Heart right ventricle (tissue), 16 donors: ENCODE data around the gene LCMT1. TPM values are rescaled to one million over a fixed set of nuclear protein-coding genes. Genes with fewer than 3 reads are reported as not detected.
A peak's percentile ranks its signal among the peaks of the same experiment; 100 is the strongest.
"Not testable (repeated sequence)": the region's sequence is repeated elsewhere in the genome, so short reads cannot be mapped to it uniquely, and the experiment has no call there.

Source experiments
- ATAC-seq, 8 donors: fragments of 200-7000 bp; cut with Tn5 transposase; one replicate each; pipeline ENCODE4 v1.9.1; 2020; ENCODE audit warnings: mild to moderate bottlenecking in 8 of 8, moderate library complexity in 8 of 8, moderate number of reproducible peaks in 1 of 8
- DNase-seq, 2 donors: peaks; one replicate each; pipeline ENCODE4 v3.0.0-alpha.2; 2020
- H3K27ac ChIP-seq, 10 donors: fragments of 200-600 bp; sonication (generic) in 2 of 10; one replicate each; pipeline versions ENCODE4 v1.5.0 to v1.8.0; 2020 to 2022; ENCODE audit warnings: mild to moderate bottlenecking in 3 of 10
- H3K27me3 ChIP-seq, 7 donors: fragments of 200-600 bp; one replicate each; pipeline ENCODE4 v1.8.0; 2021 to 2022; ENCODE audit warnings: mild to moderate bottlenecking in 2 of 7
- H3K36me3 ChIP-seq, 9 donors: fragments of 200-600 bp; sonication (generic) in 1 of 9; one replicate each; pipeline versions ENCODE4 v1.5.0 to v1.8.0; 2020 to 2022; ENCODE audit warnings: mild to moderate bottlenecking in 2 of 9
- H3K4me1 ChIP-seq, 9 donors: fragments of 200-600 bp; sonication (generic) in 1 of 9; one replicate each; pipeline versions ENCODE4 v1.5.0 to v1.8.0; 2020 to 2022; ENCODE audit warnings: mild to moderate bottlenecking in 4 of 9
- H3K4me3 ChIP-seq, 10 donors: fragments of 200-600 bp; sonication (generic) in 2 of 10; one replicate each; pipeline versions ENCODE4 v1.5.0 to v1.8.0; 2020 to 2022; ENCODE audit warnings: mild to moderate bottlenecking in 7 of 10, moderate library complexity in 2 of 10
- H3K9me3 ChIP-seq, 11 donors: fragments of 200-600 bp in 10 of 11; sonication (generic) in 2 of 11; one replicate each; pipeline versions ENCODE4 v1.5.0 to v1.8.0; 2013 to 2022; ENCODE audit warnings: mild to moderate bottlenecking in 2 of 11, control low read depth in 1 of 11, moderate library complexity in 1 of 11
- CTCF ChIP-seq, 9 donors: fragments of 200-600 bp; sonication (generic) in 2 of 9; IDR thresholded peaks; one replicate each; pipeline versions ENCODE4 v1.5.0 to v1.8.0; 2021 to 2022; ENCODE audit warnings: antibody characterized with exemption in 9 of 9, mild to moderate bottlenecking in 5 of 9, moderate library complexity in 1 of 9
- WGBS, 2 donors: extraction: QIAGEN DNeasy Blood & Tissue Kit; methylation state at CpG; one replicate each; pipeline ENCODE4 v1.1.7; 2013; ENCODE audit warnings: inconsistent platforms in 1 of 2; 5-methylcytosine and 5-hydroxymethylcytosine counted together
- intact Hi-C, 10 donors: fragments of 100-400 bp; cut with DNase I; formaldehyde crosslinking; loops; one replicate each; pipeline versions ENCODE4 v1.11.1 to v1.14.2; 2022
- polyA plus RNA-seq, 2 donors: library from polyadenylated mRNA; stranded (reverse); fragments of 200-250 nt; gene quantifications; one replicate each; pipeline ENCODE4 v1.2.3, GENCODE V29; 2013
- total RNA-seq, 10 donors: library from RNA; stranded (reverse); fragmentation: NEBNext Ultra II Directional in 3 of 10; extraction: Animal tissue kit (Norgen Biotek cat#: 25700) in 3 of 10; gene quantifications; one replicate each; pipeline versions ENCODE4 v1.2.1 to v1.2.4, GENCODE V29; 2021 to 2023
- donor health status: Arrhythmogenic right ventricular cardiomyopathy.
- donor health status: ischemic (EF 13 %, LVEDD 7.1; RV severe dilation, severe dysfunction).
- donor health status: healthy with polysubstance abuse.
- donor health status: DM: no; HTN: yes; CAD: no.
- donor health status: DM: no; HTN: no; CAD: no.
- donor health status: ischemic (EF 25% LVEDD 6.9; RV normal size, moderate dysfunction).
- donor health status: ischemic (EF 25% LVEDD 5.7; RV mildly dilated, moderate dysfunction).
- donor health status: healthy.
- donor health status: DM: yes; HTN: yes; CAD: no.
- donor health status: Ischemic cardiomyopathy.
- donor health status: ischemic (EF 35%, LVEDD 5.7; RV mildly dilated, moderate dysfunction).
- donor health status: nonischemic (EF 11% LVEDD 7.7; RV severe dilation, severe dysfunction).
- donor health status: DM: yes; HTN: yes; CAD: no.
- donor health status: PGD.
- donor health status: ischemic (EF 29% LVEDD 5.4; RV normal size, mild dysfunction).
- donor health status: nonischemic (EF 23%, LVEDD 6.1; RV moderate dilation, normal function).

The LCMT1 gene
- total and polyA plus RNA-seq, 12 donors, result 36.2 to 49.1 (median 44.2) TPM

- ATAC-seq (no peak), DNase-seq (no peak)
- WGBS, 2 donors, result 71 to 73% methylated on average over 3 of the region's 3 CpGs
- TF ChIP-seq CTCF (IDR thresholded peaks at IDR 0.05), result no peak
- H3K9me3 ChIP-seq, result no peaks in the 10 kb centered on the region
- H3K4me1 ChIP-seq, result peaks cover 0 to 29% (median 0%) of the 10 kb centered on the region in 9 donors
- H3K36me3 ChIP-seq, result peaks cover 0 to 40% (median 2%) of the 10 kb centered on the region in 9 donors
- intact Hi-C loops, result loop anchor here in 2 of 10 donors (10.0 kb wide), 1 partner anchor 100 kb away; no protein-coding TSS in a partner anchor
- no peak overlapping the region for H3K27ac ChIP-seq
- no peak overlapping the region for H3K4me3 ChIP-seq
- no peaks in the 10 kb centered on the region for H3K27me3 ChIP-seq
These were observed 13.0 kb downstream of the LCMT1 start for GRCh38 chr16:25124503-25124902.

- peaks cover 0 to 26% (median 0%) of the 10 kb centered on the region in 9 donors for H3K4me1 ChIP-seq
- not testable (repeated sequence) for H3K27me3 ChIP-seq, H3K27ac ChIP-seq, H3K4me3 ChIP-seq, H3K9me3 ChIP-seq, DNase-seq
- intact Hi-C loops, result loop anchor here in 8 of 10 donors (1.0 to 10.0 kb wide), 8 partner anchors 71 to 101 kb away; no protein-coding TSS in a partner anchor
- 82 to 85% methylated on average over 13 of the region's 13 CpGs for WGBS, 2 donors
- H3K36me3 ChIP-seq, result peaks cover 0 to 56% (median 7%) of the 10 kb centered on the region in 9 donors
- ATAC-seq, result peak in 7 of 8 donors; percentile 21 to 83 (median 42)
These were observed 14.6 kb downstream of the LCMT1 start for GRCh38 chr16:25126086-25126666.

GRCh38 chr16:25126820-25127232 is 15.3 kb downstream of the LCMT1 start:
- H3K36me3 ChIP-seq, result peaks cover 0 to 63% (median 7%) of the 10 kb centered on the region in 9 donors
- peak in 2 of 8 donors; percentile 29 to 37 for ATAC-seq

GRCh38 chr16:25132751-25133150 is 21.2 kb downstream of the LCMT1 start:
- 95 to 96% methylated on average over 5 of the region's 5 CpGs for WGBS, 2 donors
- H3K27me3 ChIP-seq, H3K4me3 ChIP-seq, intact Hi-C loops, ATAC-seq, H3K9me3 ChIP-seq, DNase-seq, H3K4me1 ChIP-seq, H3K27ac ChIP-seq: not testable (repeated sequence)
- peaks cover 0 to 99% (median 46%) of the 10 kb centered on the region in 9 donors for H3K36me3 ChIP-seq

More at GRCh38 chr16:25126820-25127232, 15.3 kb downstream of the LCMT1 start:
- Histone ChIP-seq H3K4me1 (peaks cover 0 to 19% (median 0%) of the 10 kb centered on the region in 9 donors), H3K9me3 (no peaks in the 10 kb centered on the region), H3K27ac (no peak overlapping the region), H3K4me3 (no peak overlapping the region), H3K27me3 (no peaks in the 10 kb centered on the region)
- WGBS, 2 donors, result 45 to 46% methylated on average over 4 of the region's 4 CpGs
- TF ChIP-seq CTCF (IDR thresholded peaks at IDR 0.05), result peak in 7 of 9 donors; percentile 25 to 61 (median 40)
- no peak for DNase-seq
- intact Hi-C loops, result loop anchor here in 8 of 10 donors (1.0 to 10.0 kb wide), 8 partner anchors 72 to 100 kb away; no protein-coding TSS in a partner anchor

- Histone ChIP-seq H3K4me3 (no peak overlapping the region), H3K27ac (no peak overlapping the region), H3K27me3 (no peaks in the 10 kb centered on the region), H3K36me3 (peaks cover 0 to 100% (median 50%) of the 10 kb centered on the region in 9 donors), H3K4me1 (peaks cover 0 to 8% (median 0%) of the 10 kb centered on the region in 9 donors), H3K9me3 (no peaks in the 10 kb centered on the region)
- whole genome bisulfite sequencing, 2 donors, result 88 to 94% methylated on average over 4 of the region's 4 CpGs
- intact Hi-C loops, result no loop called here
- DNase-seq, result no peak
- TF ChIP-seq CTCF (IDR thresholded peaks at IDR 0.05), result no peak
- no peak for ATAC-seq
These were observed 22.7 kb downstream of the LCMT1 start for GRCh38 chr16:25134166-25134700.
